Liver (tissue), 9 donors: Measurements from ENCODE around the gene MOB3B. TPM values are rescaled to one million over a fixed set of nuclear protein-coding genes. Genes with fewer than 3 reads are reported as not detected.

ENCODE experiments used
- DNase-seq: peaks from one replicate; pipeline ENCODE4 v3.0.0-alpha.2; 2017; ENCODE audit warnings: low spot score
- H3K27ac ChIP-seq, 2 donors: one replicate each; pipeline ENCODE4 v1.7.0; 2013; ENCODE audit warnings: inconsistent platforms in 2 of 2, low read length in 2 of 2, control low read depth in 1 of 2, low read depth in 1 of 2, mild to moderate bottlenecking in 1 of 2
- H3K27me3 ChIP-seq, 4 donors: one replicate each; pipeline versions ENCODE4 v1.6.1 to v1.7.0; 2013; ENCODE audit warnings: low read length in 3 of 4, inconsistent platforms in 1 of 4, mild to moderate bottlenecking in 1 of 4, moderate library complexity in 1 of 4; ENCODE audit not compliant: control insufficient read depth in 4 of 4, insufficient read depth in 4 of 4
- H3K36me3 ChIP-seq, 4 donors: one replicate each; pipeline versions ENCODE4 v1.6.1 to v1.7.0; 2013; ENCODE audit warnings: low read length in 3 of 4, mild to moderate bottlenecking in 3 of 4, low read depth in 1 of 4, moderate library complexity in 1 of 4; ENCODE audit not compliant: control insufficient read depth in 4 of 4, insufficient read depth in 3 of 4
- H3K4me1 ChIP-seq, 4 donors: one replicate each; pipeline versions ENCODE4 v1.6.1 to v1.7.0; 2013; ENCODE audit warnings: low read length in 3 of 4, mild to moderate bottlenecking in 3 of 4, moderate library complexity in 1 of 4; ENCODE audit not compliant: control insufficient read depth in 4 of 4, insufficient read depth in 4 of 4
- H3K4me3 ChIP-seq, 3 donors: one replicate each; pipeline versions ENCODE4 v1.6.1 to v1.7.0; 2013; ENCODE audit warnings: low read length in 3 of 3, control low read depth in 1 of 3, low read depth in 1 of 3, mild to moderate bottlenecking in 1 of 3
- H3K9ac ChIP-seq, 2 donors: one replicate each; pipeline ENCODE4 v1.7.0; 2013; ENCODE audit warnings: low read length in 2 of 2, mild to moderate bottlenecking in 2 of 2, moderate library complexity in 2 of 2, control low read depth in 1 of 2, low read depth in 1 of 2
- H3K9me3 ChIP-seq, 4 donors: one replicate each; pipeline versions ENCODE4 v1.6.1 to v1.7.0; 2013; ENCODE audit warnings: low read length in 3 of 4; ENCODE audit not compliant: control insufficient read depth in 4 of 4
- ATF3 ChIP-seq: IDR thresholded peaks from 2 replicates; pipeline ENCODE4 v1.6.1; 2016; ENCODE audit warnings: antibody characterized with exemption
- CTCF ChIP-seq: fragments of 150-350 bp; IDR thresholded peaks from 2 replicates; pipeline ENCODE4 v1.5.1; 2017; ENCODE audit warnings: improper control_type of control experiment, low read depth, low read length; ENCODE audit not compliant: missing input control
- EGR1 ChIP-seq, 2 donors: IDR thresholded peaks; 2 replicates each; pipeline ENCODE4 v1.6.1; 2016 to 2018; ENCODE audit warnings: antibody characterized with exemption in 2 of 2, low read depth in 2 of 2
- FOXA1 ChIP-seq: IDR thresholded peaks from 2 replicates; pipeline ENCODE4 v1.6.1; 2016; ENCODE audit warnings: antibody characterized with exemption
- FOXA2 ChIP-seq: IDR thresholded peaks from 2 replicates; pipeline ENCODE4 v1.6.1; 2016; ENCODE audit warnings: antibody characterized with exemption
- GABPA ChIP-seq, 2 donors: IDR thresholded peaks in 1 of 2; conservative IDR thresholded peaks in 1 of 2; 2 replicates each; pipeline ENCODE4 v1.6.1; 2016; ENCODE audit warnings: antibody characterized with exemption in 2 of 2, mild to moderate bottlenecking in 1 of 2, moderate library complexity in 1 of 2
- HNF4A ChIP-seq, 2 donors: conservative IDR thresholded peaks; 2 replicates each; pipeline ENCODE4 v1.6.1; 2016; ENCODE audit warnings: antibody characterized with exemption in 2 of 2, mild to moderate bottlenecking in 2 of 2
- HNF4G ChIP-seq: IDR thresholded peaks from 2 replicates; pipeline ENCODE4 v1.6.1; 2016; ENCODE audit warnings: antibody characterized with exemption
- JUND ChIP-seq, 2 donors: IDR thresholded peaks; 2 replicates each; pipeline ENCODE4 v1.6.1; 2016; ENCODE audit warnings: antibody characterized with exemption in 2 of 2
- NR2F2 ChIP-seq: IDR thresholded peaks from 2 replicates; pipeline ENCODE4 v1.6.1; 2016; ENCODE audit warnings: antibody characterized with exemption
- RAD21 ChIP-seq, 2 donors: IDR thresholded peaks; 2 replicates each; pipeline ENCODE4 v1.6.1; 2016; ENCODE audit warnings: antibody characterized with exemption in 2 of 2, mild to moderate bottlenecking in 2 of 2
- REST ChIP-seq: IDR thresholded peaks from 2 replicates; pipeline ENCODE4 v1.6.1; 2016; ENCODE audit warnings: antibody characterized with exemption, mild to moderate bottlenecking
- RXRA ChIP-seq, 2 donors: IDR thresholded peaks; 2 replicates each; pipeline ENCODE4 v1.6.1; 2017 to 2018; ENCODE audit warnings: antibody characterized with exemption in 2 of 2, mild to moderate bottlenecking in 1 of 2
- SP1 ChIP-seq: IDR thresholded peaks from 2 replicates; pipeline ENCODE4 v1.6.1; 2018; ENCODE audit warnings: antibody characterized with exemption, mild to moderate bottlenecking
- TAF1 ChIP-seq: conservative IDR thresholded peaks from 2 replicates; pipeline ENCODE4 v1.6.1; 2016; ENCODE audit warnings: antibody characterized with exemption, mild to moderate bottlenecking
- YY1 ChIP-seq: IDR thresholded peaks from 2 replicates; pipeline ENCODE4 v1.6.1; 2016; ENCODE audit warnings: antibody characterized with exemption, mild to moderate bottlenecking
- ZBTB33 ChIP-seq: IDR thresholded peaks from 2 replicates; pipeline ENCODE4 v1.6.1; 2016; ENCODE audit warnings: antibody characterized with exemption
- WGBS: extraction: QIAGEN DNeasy Blood & Tissue Kit; methylation state at CpG from one replicate; pipeline ENCODE4 v1.1.7; 2013; 5-methylcytosine and 5-hydroxymethylcytosine counted together
- polyA plus RNA-seq, 2 donors: library from polyadenylated mRNA; stranded (reverse) in 1 of 2; unstranded in 1 of 2; fragments of 200-250 nt in 1 of 2; fragments of >200 nt in 1 of 2; fragmentation: Nextera tagmentation in 1 of 2; extraction: Ambion mirVana in 1 of 2; gene quantifications; one replicate each; pipeline versions ENCODE4 v1.2.1 to v1.2.3, GENCODE V29; 2013 to 2015
- total RNA-seq, 2 donors: library from RNA; depleted of rRNA; stranded (reverse); fragments of >200 nt; gene quantifications; one replicate each; pipeline ENCODE4 v1.2.3, GENCODE V29; 2014
- donor health status: healthy.
- donor health status: healthy.
- donor health status: healthy.
- donor health status: healthy.
- donor health status: healthy.

The MOB3B gene
- total and polyA plus RNA-seq, 4 donors: 0.36 to 1.1 (median 0.76) TPM

- TF ChIP-seq REST (no peak), EGR1 (IDR thresholded peaks at IDR 0.05; ENCODE audit: low read depth in 2 of 2) (no peak), TAF1 (no peak), GABPA (IDR thresholded peaks at IDR 0.05 in 1 of 2, conservative IDR thresholded peaks at IDR 0.05 in 1 of 2) (no peak), NR2F2 (no peak), JUND (IDR thresholded peaks at IDR 0.05) (no peak), SP1 (no peak), HNF4G (no peak), CTCF (no peak), FOXA2 (no peak)
Measured at GRCh38 chr9:27453860-27454553, 75.6 kb downstream of the MOB3B start (continued).

GRCh38 chr9:27451207-27451797 lies 78.3 kb downstream of the MOB3B start:
- 81% methylated on average over 3 of the region's 3 CpGs for WGBS
- H3K36me3 ChIP-seq: peaks cover 0 to 9% (median 2%) of the 10 kb centered on the region in 4 donors
- no peak overlapping the region for H3K27ac ChIP-seq
- no peak for DNase-seq
- H3K4me1 ChIP-seq: no peaks in the 10 kb centered on the region
- no peaks in the 10 kb centered on the region for H3K27me3 ChIP-seq
- H3K9ac ChIP-seq: no peak overlapping the region
- no peak overlapping the region for H3K4me3 ChIP-seq
- no peaks in the 10 kb centered on the region for H3K9me3 ChIP-seq
- TF ChIP-seq NR2F2 (no peak), CTCF (no peak), RAD21 (IDR thresholded peaks at IDR 0.05) (no peak), HNF4A (conservative IDR thresholded peaks at IDR 0.05) (no peak), FOXA2 (no peak), FOXA1 (no peak), TAF1 (no peak), ATF3 (no peak), YY1 (no peak), EGR1 (IDR thresholded peaks at IDR 0.05; ENCODE audit: low read depth in 2 of 2) (no peak), JUND (IDR thresholded peaks at IDR 0.05) (no peak), SP1 (no peak), RXRA (IDR thresholded peaks at IDR 0.05) (no peak), REST (no peak), GABPA (IDR thresholded peaks at IDR 0.05 in 1 of 2, conservative IDR thresholded peaks at IDR 0.05 in 1 of 2) (no peak), HNF4G (no peak), ZBTB33 (no peak)
